MM.1S (cell line): ENCODE measurements around the gene CMTM2.

Experiments used
- CTCF ChIP-seq: fragments of 300-600 bp; sonication (generic); IDR thresholded peaks from 2 replicates; pipeline ENCODE4 v1.5.1; 2016; ENCODE audit warnings: antibody characterized with exemption, low read length, mixed read lengths
- EZH2phosphoT487 ChIP-seq: fragments of 300-600 bp; sonication (generic); IDR thresholded peaks from 2 replicates; pipeline ENCODE4 v1.6.1; 2018; ENCODE audit warnings: antibody characterized with exemption, low read length

- TF ChIP-seq EZH2phosphoT487 (no peak), CTCF (no peak)
Measured at GRCh38 chr16:66617728-66618127, 38.5 kb downstream of the CMTM2 start.
